Liver (tissue), 9 donors: Measurements from ENCODE around the gene DMRTB1. TPM values are rescaled to one million over a fixed set of nuclear protein-coding genes. Genes with fewer than 3 reads are reported as not detected.

Experiments
- DNase-seq: peaks from one replicate; pipeline ENCODE4 v3.0.0-alpha.2; 2017; ENCODE audit warnings: low spot score
- H3K27ac ChIP-seq, 2 donors: one replicate each; pipeline ENCODE4 v1.7.0; 2013; ENCODE audit warnings: inconsistent platforms in 2 of 2, low read length in 2 of 2, control low read depth in 1 of 2, low read depth in 1 of 2, mild to moderate bottlenecking in 1 of 2
- H3K27me3 ChIP-seq, 4 donors: one replicate each; pipeline versions ENCODE4 v1.6.1 to v1.7.0; 2013; ENCODE audit warnings: low read length in 3 of 4, inconsistent platforms in 1 of 4, mild to moderate bottlenecking in 1 of 4, moderate library complexity in 1 of 4; ENCODE audit not compliant: control insufficient read depth in 4 of 4, insufficient read depth in 4 of 4
- H3K36me3 ChIP-seq, 4 donors: one replicate each; pipeline versions ENCODE4 v1.6.1 to v1.7.0; 2013; ENCODE audit warnings: low read length in 3 of 4, mild to moderate bottlenecking in 3 of 4, low read depth in 1 of 4, moderate library complexity in 1 of 4; ENCODE audit not compliant: control insufficient read depth in 4 of 4, insufficient read depth in 3 of 4
- H3K4me1 ChIP-seq, 4 donors: one replicate each; pipeline versions ENCODE4 v1.6.1 to v1.7.0; 2013; ENCODE audit warnings: low read length in 3 of 4, mild to moderate bottlenecking in 3 of 4, moderate library complexity in 1 of 4; ENCODE audit not compliant: control insufficient read depth in 4 of 4, insufficient read depth in 4 of 4
- H3K4me3 ChIP-seq, 3 donors: one replicate each; pipeline versions ENCODE4 v1.6.1 to v1.7.0; 2013; ENCODE audit warnings: low read length in 3 of 3, control low read depth in 1 of 3, low read depth in 1 of 3, mild to moderate bottlenecking in 1 of 3
- H3K9ac ChIP-seq, 2 donors: one replicate each; pipeline ENCODE4 v1.7.0; 2013; ENCODE audit warnings: low read length in 2 of 2, mild to moderate bottlenecking in 2 of 2, moderate library complexity in 2 of 2, control low read depth in 1 of 2, low read depth in 1 of 2
- H3K9me3 ChIP-seq, 4 donors: one replicate each; pipeline versions ENCODE4 v1.6.1 to v1.7.0; 2013; ENCODE audit warnings: low read length in 3 of 4; ENCODE audit not compliant: control insufficient read depth in 4 of 4
- ATF3 ChIP-seq: IDR thresholded peaks from 2 replicates; pipeline ENCODE4 v1.6.1; 2016; ENCODE audit warnings: antibody characterized with exemption
- EGR1 ChIP-seq, 2 donors: IDR thresholded peaks; 2 replicates each; pipeline ENCODE4 v1.6.1; 2016 to 2018; ENCODE audit warnings: antibody characterized with exemption in 2 of 2, low read depth in 2 of 2
- FOXA1 ChIP-seq: IDR thresholded peaks from 2 replicates; pipeline ENCODE4 v1.6.1; 2016; ENCODE audit warnings: antibody characterized with exemption
- FOXA2 ChIP-seq: IDR thresholded peaks from 2 replicates; pipeline ENCODE4 v1.6.1; 2016; ENCODE audit warnings: antibody characterized with exemption
- GABPA ChIP-seq, 2 donors: IDR thresholded peaks in 1 of 2; conservative IDR thresholded peaks in 1 of 2; 2 replicates each; pipeline ENCODE4 v1.6.1; 2016; ENCODE audit warnings: antibody characterized with exemption in 2 of 2, mild to moderate bottlenecking in 1 of 2, moderate library complexity in 1 of 2
- HNF4A ChIP-seq, 2 donors: conservative IDR thresholded peaks; 2 replicates each; pipeline ENCODE4 v1.6.1; 2016; ENCODE audit warnings: antibody characterized with exemption in 2 of 2, mild to moderate bottlenecking in 2 of 2
- HNF4G ChIP-seq: IDR thresholded peaks from 2 replicates; pipeline ENCODE4 v1.6.1; 2016; ENCODE audit warnings: antibody characterized with exemption
- JUND ChIP-seq, 2 donors: IDR thresholded peaks; 2 replicates each; pipeline ENCODE4 v1.6.1; 2016; ENCODE audit warnings: antibody characterized with exemption in 2 of 2
- NR2F2 ChIP-seq: IDR thresholded peaks from 2 replicates; pipeline ENCODE4 v1.6.1; 2016; ENCODE audit warnings: antibody characterized with exemption
- RAD21 ChIP-seq, 2 donors: IDR thresholded peaks; 2 replicates each; pipeline ENCODE4 v1.6.1; 2016; ENCODE audit warnings: antibody characterized with exemption in 2 of 2, mild to moderate bottlenecking in 2 of 2
- RXRA ChIP-seq, 2 donors: IDR thresholded peaks; 2 replicates each; pipeline ENCODE4 v1.6.1; 2017 to 2018; ENCODE audit warnings: antibody characterized with exemption in 2 of 2, mild to moderate bottlenecking in 1 of 2
- SP1 ChIP-seq: IDR thresholded peaks from 2 replicates; pipeline ENCODE4 v1.6.1; 2018; ENCODE audit warnings: antibody characterized with exemption, mild to moderate bottlenecking
- TAF1 ChIP-seq: conservative IDR thresholded peaks from 2 replicates; pipeline ENCODE4 v1.6.1; 2016; ENCODE audit warnings: antibody characterized with exemption, mild to moderate bottlenecking
- YY1 ChIP-seq: IDR thresholded peaks from 2 replicates; pipeline ENCODE4 v1.6.1; 2016; ENCODE audit warnings: antibody characterized with exemption, mild to moderate bottlenecking
- ZBTB33 ChIP-seq: IDR thresholded peaks from 2 replicates; pipeline ENCODE4 v1.6.1; 2016; ENCODE audit warnings: antibody characterized with exemption
- WGBS: extraction: QIAGEN DNeasy Blood & Tissue Kit; methylation state at CpG from one replicate; pipeline ENCODE4 v1.1.7; 2013; 5-methylcytosine and 5-hydroxymethylcytosine counted together
- polyA plus RNA-seq, 2 donors: library from polyadenylated mRNA; stranded (reverse) in 1 of 2; unstranded in 1 of 2; fragments of 200-250 nt in 1 of 2; fragments of >200 nt in 1 of 2; fragmentation: Nextera tagmentation in 1 of 2; extraction: Ambion mirVana in 1 of 2; gene quantifications; one replicate each; pipeline versions ENCODE4 v1.2.1 to v1.2.3, GENCODE V29; 2013 to 2015
- total RNA-seq, 2 donors: library from RNA; depleted of rRNA; stranded (reverse); fragments of >200 nt; gene quantifications; one replicate each; pipeline ENCODE4 v1.2.3, GENCODE V29; 2014
- TF ChIP-seq, protein P1 (sequence below): IDR thresholded peaks from 2 replicates; pipeline ENCODE4 v1.6.1; 2016; ENCODE audit warnings: antibody characterized with exemption, mild to moderate bottlenecking
- TF ChIP-seq, protein P2 (sequence below): fragments of 150-350 bp; IDR thresholded peaks from 2 replicates; pipeline ENCODE4 v1.5.1; 2017; ENCODE audit warnings: improper control_type of control experiment, low read depth, low read length; ENCODE audit not compliant: missing input control
- TF ChIP-seq, protein P3 (sequence below): IDR thresholded peaks from 2 replicates; pipeline ENCODE4 v1.6.1; 2016; ENCODE audit warnings: antibody characterized with exemption
- donor health status: healthy.
- donor health status: healthy.
- donor health status: healthy.
- donor health status: healthy.
- donor health status: healthy.

Gene DMRTB1
- total and polyA plus RNA-seq, 4 donors: not detected

DNA sequence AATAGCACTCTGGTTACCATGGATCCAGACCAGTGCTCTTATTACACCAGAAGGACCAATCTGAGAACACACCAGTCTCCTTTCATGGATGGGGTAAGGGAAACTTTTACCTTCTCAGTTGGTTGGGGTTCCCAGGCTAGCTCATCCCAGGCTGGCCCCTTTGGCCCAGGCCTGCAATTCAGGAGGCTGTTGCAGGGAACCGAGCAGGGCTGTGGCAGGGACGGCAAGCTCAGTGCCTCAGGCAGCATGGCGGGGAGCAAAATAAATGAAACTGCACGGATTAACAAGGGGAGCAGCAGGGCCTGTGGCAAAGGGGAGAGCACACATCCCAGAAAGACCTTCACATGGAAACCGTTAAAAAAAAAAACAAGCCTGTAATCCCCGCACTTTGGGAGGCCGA is 57.0 kb downstream of the DMRTB1 start:
- TF ChIP-seq NR2F2 (no peak), ZBTB33 (no peak), EGR1 (IDR thresholded peaks at IDR 0.05; ENCODE audit: low read depth in 2 of 2) (no peak), FOXA1 (no peak), GABPA (IDR thresholded peaks at IDR 0.05 in 1 of 2, conservative IDR thresholded peaks at IDR 0.05 in 1 of 2) (no peak), HNF4G (no peak), SP1 (no peak), ATF3 (no peak), FOXA2 (no peak), JUND (IDR thresholded peaks at IDR 0.05) (no peak), TAF1 (no peak), YY1 (no peak), RXRA (IDR thresholded peaks at IDR 0.05) (no peak), HNF4A (conservative IDR thresholded peaks at IDR 0.05) (no peak), RAD21 (IDR thresholded peaks at IDR 0.05) (no peak)
- TF ChIP-seq, protein P1, sequence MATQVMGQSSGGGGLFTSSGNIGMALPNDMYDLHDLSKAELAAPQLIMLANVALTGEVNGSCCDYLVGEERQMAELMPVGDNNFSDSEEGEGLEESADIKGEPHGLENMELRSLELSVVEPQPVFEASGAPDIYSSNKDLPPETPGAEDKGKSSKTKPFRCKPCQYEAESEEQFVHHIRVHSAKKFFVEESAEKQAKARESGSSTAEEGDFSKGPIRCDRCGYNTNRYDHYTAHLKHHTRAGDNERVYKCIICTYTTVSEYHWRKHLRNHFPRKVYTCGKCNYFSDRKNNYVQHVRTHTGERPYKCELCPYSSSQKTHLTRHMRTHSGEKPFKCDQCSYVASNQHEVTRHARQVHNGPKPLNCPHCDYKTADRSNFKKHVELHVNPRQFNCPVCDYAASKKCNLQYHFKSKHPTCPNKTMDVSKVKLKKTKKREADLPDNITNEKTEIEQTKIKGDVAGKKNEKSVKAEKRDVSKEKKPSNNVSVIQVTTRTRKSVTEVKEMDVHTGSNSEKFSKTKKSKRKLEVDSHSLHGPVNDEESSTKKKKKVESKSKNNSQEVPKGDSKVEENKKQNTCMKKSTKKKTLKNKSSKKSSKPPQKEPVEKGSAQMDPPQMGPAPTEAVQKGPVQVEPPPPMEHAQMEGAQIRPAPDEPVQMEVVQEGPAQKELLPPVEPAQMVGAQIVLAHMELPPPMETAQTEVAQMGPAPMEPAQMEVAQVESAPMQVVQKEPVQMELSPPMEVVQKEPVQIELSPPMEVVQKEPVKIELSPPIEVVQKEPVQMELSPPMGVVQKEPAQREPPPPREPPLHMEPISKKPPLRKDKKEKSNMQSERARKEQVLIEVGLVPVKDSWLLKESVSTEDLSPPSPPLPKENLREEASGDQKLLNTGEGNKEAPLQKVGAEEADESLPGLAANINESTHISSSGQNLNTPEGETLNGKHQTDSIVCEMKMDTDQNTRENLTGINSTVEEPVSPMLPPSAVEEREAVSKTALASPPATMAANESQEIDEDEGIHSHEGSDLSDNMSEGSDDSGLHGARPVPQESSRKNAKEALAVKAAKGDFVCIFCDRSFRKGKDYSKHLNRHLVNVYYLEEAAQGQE: no peak
- TF ChIP-seq, protein P2, sequence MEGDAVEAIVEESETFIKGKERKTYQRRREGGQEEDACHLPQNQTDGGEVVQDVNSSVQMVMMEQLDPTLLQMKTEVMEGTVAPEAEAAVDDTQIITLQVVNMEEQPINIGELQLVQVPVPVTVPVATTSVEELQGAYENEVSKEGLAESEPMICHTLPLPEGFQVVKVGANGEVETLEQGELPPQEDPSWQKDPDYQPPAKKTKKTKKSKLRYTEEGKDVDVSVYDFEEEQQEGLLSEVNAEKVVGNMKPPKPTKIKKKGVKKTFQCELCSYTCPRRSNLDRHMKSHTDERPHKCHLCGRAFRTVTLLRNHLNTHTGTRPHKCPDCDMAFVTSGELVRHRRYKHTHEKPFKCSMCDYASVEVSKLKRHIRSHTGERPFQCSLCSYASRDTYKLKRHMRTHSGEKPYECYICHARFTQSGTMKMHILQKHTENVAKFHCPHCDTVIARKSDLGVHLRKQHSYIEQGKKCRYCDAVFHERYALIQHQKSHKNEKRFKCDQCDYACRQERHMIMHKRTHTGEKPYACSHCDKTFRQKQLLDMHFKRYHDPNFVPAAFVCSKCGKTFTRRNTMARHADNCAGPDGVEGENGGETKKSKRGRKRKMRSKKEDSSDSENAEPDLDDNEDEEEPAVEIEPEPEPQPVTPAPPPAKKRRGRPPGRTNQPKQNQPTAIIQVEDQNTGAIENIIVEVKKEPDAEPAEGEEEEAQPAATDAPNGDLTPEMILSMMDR: no peak
- TF ChIP-seq, protein P3, sequence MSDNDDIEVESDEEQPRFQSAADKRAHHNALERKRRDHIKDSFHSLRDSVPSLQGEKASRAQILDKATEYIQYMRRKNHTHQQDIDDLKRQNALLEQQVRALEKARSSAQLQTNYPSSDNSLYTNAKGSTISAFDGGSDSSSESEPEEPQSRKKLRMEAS: no peak
- Histone ChIP-seq H3K9me3 (no peaks in the 10 kb centered on the region), H3K4me1 (no peaks in the 10 kb centered on the region), H3K27me3 (no peaks in the 10 kb centered on the region), H3K4me3 (no peak overlapping the region), H3K36me3 (no peaks in the 10 kb centered on the region), H3K9ac (no peak overlapping the region), H3K27ac (no peak overlapping the region)
- DNase-seq: no peak
- 96% methylated on average over 7 of the region's 7 CpGs for WGBS

Other genes with a start within 250 kb of the DMRTB1 start
- 10 to 100 TPM; 19.8 to 29.8 TPM for gene CZIB, start 238.8 kb upstream of the DMRTB1 start, total RNA-seq
- 10 to 100 TPM; 20.9 to 32.3 TPM for gene CZIB, start 238.8 kb upstream of the DMRTB1 start, polyA plus RNA-seq
- 10 to 100 TPM; 16.4 to 32.5 TPM for gene MAGOH, start 220.9 kb upstream of the DMRTB1 start, total RNA-seq
- gene MAGOH, start 220.9 kb upstream of the DMRTB1 start, polyA plus RNA-seq: 10 to 100 TPM; 21.2 to 31.8 TPM
- under 1 TPM; 0.33 to 0.75 TPM for gene LRP8, start 131.3 kb upstream of the DMRTB1 start, total RNA-seq
- gene LRP8, start 131.3 kb upstream of the DMRTB1 start, polyA plus RNA-seq: under 1 TPM; 0.15 to 0.24 TPM